Astrocyte of the cerebellum (primary cell): ENCODE measurements around the gene CFAP119.

Source experiments
- DNase-seq: peaks from one replicate; pipeline ENCODE4 v3.0.0-alpha.2; 2011; ENCODE audit warnings: low read depth
- H3K4me3 ChIP-seq: 2 replicates; pipeline ENCODE4 v1.5.1; 2011; ENCODE audit warnings: mild to moderate bottlenecking, low read depth, low read length, moderate library complexity
- CTCF ChIP-seq: IDR thresholded peaks from 2 replicates; pipeline ENCODE4 v1.5.1; 2012; ENCODE audit warnings: low read length, low read depth, moderate library complexity, mild to moderate bottlenecking; ENCODE audit errors: missing control alignments
- in situ Hi-C: cut with HindIII; loops from 2 replicates; pipeline ENCODE4 v1.10.0; 2017; ENCODE audit warnings: low sequenced_read_pairs

CFAP119 gene

GRCh38 chr16:30775131-30775391 is 13.2 kb upstream of the CFAP119 start:
- in situ Hi-C loops: no loop called here
- no peak for DNase-seq
- peak overlapping the region; percentile 76 for H3K4me3 ChIP-seq
- TF ChIP-seq CTCF: no peak

GRCh38 chr16:30774367-30775130 is 12.7 kb upstream of the CFAP119 start:
- in situ Hi-C loops: no loop called here
- DNase-seq: no peak
- TF ChIP-seq CTCF: no peak
- peak overlapping the region; percentile 76 for H3K4me3 ChIP-seq

- in situ Hi-C loops: no loop called here
- no peak overlapping the region for H3K4me3 ChIP-seq
- no peak for TF ChIP-seq CTCF
- DNase-seq: no peak
Measured at GRCh38 chr16:30773826-30774225, 12.0 kb upstream of the CFAP119 start.

GRCh38 chr16:30771726-30772125 is 9.9 kb upstream of the CFAP119 start:
- no peak for DNase-seq
- no peak for TF ChIP-seq CTCF
- in situ Hi-C loops: no loop called here
- no peak overlapping the region for H3K4me3 ChIP-seq

GRCh38 chr16:30769379-30770089 is 7.7 kb upstream of the CFAP119 start:
- TF ChIP-seq CTCF: no peak
- in situ Hi-C loops: no loop called here
- H3K4me3 ChIP-seq: no peak overlapping the region
- DNase-seq: no peak

- in situ Hi-C loops: no loop called here
- H3K4me3 ChIP-seq: no peak overlapping the region
- TF ChIP-seq CTCF: no peak
- no peak for DNase-seq
Measured at GRCh38 chr16:30768583-30769181, 6.8 kb upstream of the CFAP119 start.
